NB4 (cell line): ENCODE data around the gene TMPRSS13.

Source experiments
- DNase-seq: peaks from one replicate; pipeline ENCODE4 v3.0.0; 2010; ENCODE audit warnings: low read depth
- H3K4me3 ChIP-seq: one replicate; pipeline ENCODE4 v1.5.1; 2011; ENCODE audit warnings: mild to moderate bottlenecking, low read depth, low read length, moderate library complexity
- MYC ChIP-seq: IDR thresholded peaks from 2 replicates; pipeline ENCODE4 v1.6.1; 2011; ENCODE audit warnings: low read depth, low read length
- POLR2A ChIP-seq: IDR thresholded peaks from 2 replicates; pipeline ENCODE4 v1.6.1; 2011; ENCODE audit warnings: mild to moderate bottlenecking; ENCODE audit not compliant: insufficient read length; ENCODE audit errors: extremely low read depth
- TF ChIP-seq, protein P1 (sequence below): IDR thresholded peaks from 2 replicates; pipeline ENCODE4 v1.6.1; 2011; ENCODE audit warnings: low read depth, low read length
- TF ChIP-seq, protein P2 (sequence below): IDR thresholded peaks from one replicate; pipeline ENCODE4 v1.5.1; 2012; ENCODE audit warnings: low read depth, low read length

TMPRSS13 gene

DNA sequence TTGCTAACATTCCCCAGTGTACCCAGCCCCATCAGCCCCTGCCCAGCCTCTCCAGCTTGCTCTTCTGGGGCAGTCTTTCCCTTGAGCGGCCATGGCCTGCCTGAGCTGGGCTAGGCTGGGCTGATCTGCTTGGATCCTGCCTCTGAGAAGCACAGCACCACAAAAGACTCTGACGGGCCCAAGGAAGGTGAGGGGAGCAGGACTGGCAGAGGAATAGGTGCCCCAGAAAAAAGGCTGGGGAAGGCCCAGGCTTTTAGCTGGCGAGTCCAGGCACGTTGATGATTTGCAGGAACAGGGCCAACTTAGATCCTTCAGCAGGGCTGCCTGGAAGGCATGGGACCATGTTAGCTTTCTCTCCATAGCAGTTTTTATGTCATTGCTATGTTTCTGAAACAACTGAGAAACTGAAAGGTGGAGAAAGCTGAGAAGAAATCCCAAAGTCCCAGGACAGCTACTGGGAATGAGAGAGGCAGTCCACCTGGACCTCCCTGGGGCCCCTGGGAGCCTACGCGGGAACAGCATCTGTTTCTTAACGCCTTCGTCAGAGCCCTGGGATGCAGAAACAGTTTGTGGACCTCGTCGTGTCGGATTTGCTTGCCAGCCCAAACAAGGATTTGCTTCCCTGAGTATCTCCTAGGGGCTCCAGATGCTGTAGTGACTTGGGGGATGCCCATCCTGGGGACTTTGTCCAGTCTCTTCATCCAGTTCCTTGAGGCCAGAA, 28.3 kb downstream of the TMPRSS13 start:
- DNase-seq: no peak
- TF ChIP-seq POLR2A (no peak), MYC (no peak)
- TF ChIP-seq, protein P1, sequence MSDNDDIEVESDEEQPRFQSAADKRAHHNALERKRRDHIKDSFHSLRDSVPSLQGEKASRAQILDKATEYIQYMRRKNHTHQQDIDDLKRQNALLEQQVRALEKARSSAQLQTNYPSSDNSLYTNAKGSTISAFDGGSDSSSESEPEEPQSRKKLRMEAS: no peak
- TF ChIP-seq, protein P2, sequence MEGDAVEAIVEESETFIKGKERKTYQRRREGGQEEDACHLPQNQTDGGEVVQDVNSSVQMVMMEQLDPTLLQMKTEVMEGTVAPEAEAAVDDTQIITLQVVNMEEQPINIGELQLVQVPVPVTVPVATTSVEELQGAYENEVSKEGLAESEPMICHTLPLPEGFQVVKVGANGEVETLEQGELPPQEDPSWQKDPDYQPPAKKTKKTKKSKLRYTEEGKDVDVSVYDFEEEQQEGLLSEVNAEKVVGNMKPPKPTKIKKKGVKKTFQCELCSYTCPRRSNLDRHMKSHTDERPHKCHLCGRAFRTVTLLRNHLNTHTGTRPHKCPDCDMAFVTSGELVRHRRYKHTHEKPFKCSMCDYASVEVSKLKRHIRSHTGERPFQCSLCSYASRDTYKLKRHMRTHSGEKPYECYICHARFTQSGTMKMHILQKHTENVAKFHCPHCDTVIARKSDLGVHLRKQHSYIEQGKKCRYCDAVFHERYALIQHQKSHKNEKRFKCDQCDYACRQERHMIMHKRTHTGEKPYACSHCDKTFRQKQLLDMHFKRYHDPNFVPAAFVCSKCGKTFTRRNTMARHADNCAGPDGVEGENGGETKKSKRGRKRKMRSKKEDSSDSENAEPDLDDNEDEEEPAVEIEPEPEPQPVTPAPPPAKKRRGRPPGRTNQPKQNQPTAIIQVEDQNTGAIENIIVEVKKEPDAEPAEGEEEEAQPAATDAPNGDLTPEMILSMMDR: no peak
- H3K4me3 ChIP-seq: no peak overlapping the region

DNA sequence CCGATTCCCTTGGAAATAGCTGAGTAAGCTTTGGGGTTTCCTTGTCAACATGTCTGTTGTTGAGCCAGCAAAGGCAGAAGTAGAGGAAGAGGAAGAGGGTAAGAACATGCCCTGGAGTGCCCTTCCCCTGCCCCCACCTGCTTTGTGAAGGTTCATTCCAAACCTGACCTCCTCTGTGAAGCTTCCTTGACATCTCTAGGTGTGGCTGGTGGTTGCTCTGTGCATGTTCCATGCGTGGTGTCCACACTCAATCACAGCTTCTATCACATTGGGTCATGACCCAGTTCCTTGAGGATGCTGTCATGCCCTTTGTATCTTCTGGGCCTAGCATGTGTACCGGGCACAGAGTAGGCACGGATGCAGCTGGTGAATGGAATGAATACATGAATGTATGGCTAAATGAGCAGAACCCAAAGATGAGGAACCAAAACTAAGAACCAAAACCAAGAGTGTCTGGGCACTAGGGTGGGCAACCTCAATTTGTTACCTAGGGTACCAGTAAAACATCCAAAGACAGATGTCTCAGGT, 29.0 kb downstream of the TMPRSS13 start:
- H3K4me3 ChIP-seq: no peak overlapping the region
- TF ChIP-seq, protein P1: no peak
- TF ChIP-seq, protein P2: no peak
- no peak for TF ChIP-seq POLR2A
- TF ChIP-seq MYC: no peak
- DNase-seq: no peak

DNA sequence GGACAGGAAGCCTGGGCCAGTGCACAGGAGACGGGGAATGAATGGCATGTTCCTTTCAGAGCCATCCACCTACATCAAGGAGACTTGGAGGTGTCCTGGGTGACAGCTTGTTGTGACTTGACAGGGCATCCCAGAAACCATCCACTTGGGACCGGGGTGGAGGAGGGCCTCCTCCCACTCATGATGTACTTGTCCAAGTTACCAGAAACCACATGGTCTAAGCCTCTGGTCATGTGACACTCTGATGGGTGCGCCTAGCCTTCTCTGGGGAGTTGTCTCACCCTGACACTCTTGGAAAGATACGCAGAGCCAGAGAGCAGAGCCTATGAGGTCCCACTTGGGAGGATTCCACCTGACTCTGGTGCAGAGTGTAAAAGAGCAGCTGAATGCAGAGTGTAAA, 31.1 kb downstream of the TMPRSS13 start:
- TF ChIP-seq, protein P2: no peak
- TF ChIP-seq, protein P1: no peak
- TF ChIP-seq POLR2A (no peak), MYC (no peak)
- DNase-seq: no peak
- H3K4me3 ChIP-seq: no peak overlapping the region

DNA sequence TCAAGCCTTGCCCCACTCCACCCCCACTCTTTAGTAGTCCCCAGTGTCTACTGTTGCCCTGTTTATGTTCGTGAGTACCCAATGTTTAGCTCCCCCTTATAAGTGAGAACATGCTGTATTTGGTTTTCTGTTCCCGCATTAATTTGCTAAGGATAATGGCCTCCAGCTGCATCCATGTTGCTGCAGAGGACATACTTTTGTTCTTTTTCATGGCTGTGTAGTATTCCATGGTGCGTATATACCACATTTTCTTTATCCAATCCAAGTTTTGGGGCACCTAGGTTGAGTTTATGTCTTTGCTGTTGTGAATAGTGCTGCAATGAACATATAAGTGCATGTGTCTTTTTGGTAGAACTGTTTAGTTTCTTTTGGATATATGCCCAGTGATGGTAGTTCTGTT, 36.6 kb downstream of the TMPRSS13 start:
- no peak for DNase-seq
- H3K4me3 ChIP-seq: no peak overlapping the region
- TF ChIP-seq, protein P2: no peak
- TF ChIP-seq POLR2A (no peak), MYC (no peak)
- TF ChIP-seq, protein P1: no peak

- no peak for DNase-seq
- no peak overlapping the region for H3K4me3 ChIP-seq
- TF ChIP-seq POLR2A (no peak), MYC (no peak)
- TF ChIP-seq, protein P1: no peak
- TF ChIP-seq, protein P2: no peak
Observed at GRCh38 chr11:117891362-117891761, 37.8 kb downstream of the TMPRSS13 start.
